Limb (tissue), 2 donors: ENCODE measurements around the gene BEAN1.
"Not testable (repeated sequence)": the region's sequence is repeated elsewhere in the genome, so short reads cannot be mapped to it uniquely, and the experiment has no call there.

Experiments
- DNase-seq, 2 donors: peaks; one replicate each; pipeline ENCODE4 v3.0.0-alpha.2; 2016; ENCODE audit errors: extremely low spot score in 2 of 2

The BEAN1 gene

DNA sequence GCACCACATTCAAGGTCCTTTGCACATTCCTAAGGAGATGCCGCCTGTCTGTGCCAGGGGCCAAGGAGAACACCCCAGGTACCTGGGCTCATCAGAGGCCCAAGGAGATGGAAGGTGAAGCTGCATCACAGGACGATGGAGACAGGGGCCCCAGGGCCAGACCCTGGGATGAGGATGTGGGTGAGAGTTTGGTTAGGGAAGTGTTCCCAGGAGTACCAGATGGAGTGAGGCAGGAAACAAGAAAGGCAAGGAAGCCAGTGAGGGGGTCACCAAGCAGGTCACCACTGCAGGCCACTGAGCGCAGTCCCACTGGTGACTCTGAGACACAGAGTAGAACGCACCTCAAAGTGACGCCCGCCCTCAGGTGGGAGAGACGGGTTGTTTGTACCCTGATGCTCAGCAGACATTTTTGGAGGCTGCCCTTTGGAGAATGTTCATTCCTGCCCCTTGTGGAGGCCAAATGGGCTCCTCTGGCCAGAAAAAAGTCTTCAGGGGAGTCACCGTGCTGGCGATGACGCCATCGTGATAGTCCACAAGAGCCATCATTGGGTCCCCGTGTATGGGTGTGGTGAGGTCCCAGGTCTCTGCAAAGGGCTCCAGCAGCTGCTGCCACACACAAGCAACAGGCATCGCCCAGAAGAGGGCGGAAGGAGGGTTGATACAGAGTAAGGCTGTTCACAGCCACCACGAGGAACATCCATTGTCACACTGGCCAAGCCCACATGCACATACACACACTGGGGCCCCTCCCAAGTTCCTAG lies 57.5 kb downstream of the BEAN1 start:
- no peak for DNase-seq

- DNase-seq = no peak
These were observed 58.3 kb downstream of the BEAN1 start for GRCh38 chr16:66485376-66485775.

- DNase-seq = no peak
These were observed 59.2 kb downstream of the BEAN1 start for GRCh38 chr16:66486199-66486772.

DNA sequence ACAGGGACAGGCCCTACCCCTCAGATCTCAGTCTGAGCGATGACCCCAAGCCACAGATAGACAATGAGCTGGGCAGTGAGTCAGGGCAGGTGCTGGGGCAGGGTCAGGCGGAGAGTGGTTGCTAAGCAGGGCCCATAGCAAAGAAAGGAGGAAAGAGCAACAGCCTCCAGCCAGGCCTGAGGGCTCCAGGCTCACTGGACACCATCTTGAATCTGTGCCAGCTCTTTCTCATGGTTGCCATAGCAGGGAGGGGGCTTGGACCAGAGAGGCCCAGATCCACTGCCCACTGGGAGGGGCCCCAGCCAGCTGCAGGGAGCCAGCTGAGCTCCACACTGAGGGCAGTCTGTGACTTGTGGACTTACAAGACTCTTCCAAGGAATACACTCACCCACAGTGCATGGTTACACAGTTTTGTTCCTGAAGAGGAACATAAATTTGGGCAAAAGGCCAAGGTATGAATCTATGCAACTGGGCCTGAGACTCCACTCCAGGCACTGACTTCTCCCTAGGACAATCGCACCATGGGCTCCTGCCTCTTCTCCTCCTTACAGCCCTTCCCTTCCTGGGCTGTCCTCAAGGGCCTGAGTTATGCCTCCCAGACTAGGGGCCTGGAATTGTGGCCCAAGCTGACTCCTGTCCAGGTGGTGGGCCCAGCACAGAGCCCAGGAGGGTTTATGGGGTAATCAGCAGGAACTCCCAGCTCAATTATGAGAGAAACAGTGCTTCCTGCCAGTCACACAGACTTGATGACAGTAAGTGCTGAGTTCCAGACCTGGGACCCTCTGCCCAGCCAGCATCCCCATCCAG lies 59.9 kb downstream of the BEAN1 start:
- peak; percentile 34 to 45 for DNase-seq

DNA sequence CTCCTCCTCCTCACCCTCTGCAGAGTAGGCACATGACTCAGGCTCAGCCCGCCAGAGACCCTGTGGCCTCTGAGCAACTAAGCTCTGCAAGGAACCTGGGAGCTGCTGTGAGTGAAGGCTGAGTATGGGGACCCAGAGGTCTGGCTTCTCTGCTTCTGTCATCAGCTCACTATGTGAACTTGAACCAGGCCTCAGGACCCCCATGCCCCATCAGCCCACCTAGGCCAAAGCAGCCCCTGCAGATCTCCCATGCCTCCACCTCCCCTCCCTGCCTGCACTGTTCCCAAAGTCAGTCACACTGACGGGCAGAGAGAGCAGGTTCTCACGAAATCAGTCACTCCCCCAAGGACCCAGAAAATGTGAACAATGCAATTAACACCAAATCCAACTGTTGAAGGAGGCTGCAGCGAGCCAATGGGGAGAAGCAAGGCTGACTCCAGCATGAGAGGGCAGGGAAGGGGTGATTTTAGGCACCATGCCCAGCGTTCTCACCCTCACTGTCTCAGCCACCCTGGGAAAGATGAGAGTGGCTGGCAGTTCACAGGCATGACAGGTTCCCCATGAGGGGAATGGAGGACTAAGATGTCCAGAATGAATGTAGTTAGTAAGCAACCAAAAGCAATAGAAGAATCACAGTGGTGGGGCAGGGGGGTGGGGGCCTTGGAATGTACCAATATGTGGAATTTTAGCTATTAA lies 60.6 kb downstream of the BEAN1 start:
- DNase-seq = no peak

DNA sequence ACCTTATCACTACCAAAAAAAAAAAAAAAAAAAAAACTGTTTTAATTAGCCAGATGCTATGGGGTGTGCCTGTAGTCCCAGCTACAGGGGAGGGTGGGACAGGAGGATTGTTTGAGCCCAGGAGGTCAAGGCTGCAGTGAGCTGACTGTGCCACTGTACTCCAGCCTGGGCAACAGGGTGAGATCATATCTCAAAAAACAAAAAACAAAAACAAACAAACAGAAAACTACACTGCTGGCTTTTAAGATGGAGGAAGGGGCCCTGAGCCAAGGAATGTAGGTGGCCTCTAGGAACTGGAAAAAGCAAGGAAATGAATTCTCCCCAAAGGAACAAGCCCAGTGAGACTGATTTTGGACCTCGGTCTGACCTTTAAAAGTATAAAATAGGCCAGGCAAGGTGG lies 61.4 kb downstream of the BEAN1 start:
- DNase-seq = no peak

DNA sequence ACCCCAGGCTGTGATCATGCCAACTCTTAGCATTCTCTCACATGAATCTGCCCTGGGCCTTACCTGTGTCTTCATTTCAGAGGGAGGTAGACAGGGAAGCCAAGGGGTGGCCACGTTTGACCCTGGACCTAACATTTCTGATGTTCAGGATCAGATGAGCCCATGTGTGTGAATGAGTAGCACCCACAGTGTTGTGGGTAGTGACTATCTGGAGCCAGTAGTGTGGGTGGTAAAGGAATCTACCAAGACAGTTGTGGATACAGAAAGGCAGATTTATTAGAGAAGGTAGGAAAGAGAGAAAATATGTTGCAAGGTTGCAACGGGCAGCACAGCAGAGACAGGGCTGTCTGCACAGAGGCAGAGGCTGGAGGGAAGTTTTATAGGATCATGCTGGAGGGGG lies 62.3 kb downstream of the BEAN1 start:
- no peak for DNase-seq

DNA sequence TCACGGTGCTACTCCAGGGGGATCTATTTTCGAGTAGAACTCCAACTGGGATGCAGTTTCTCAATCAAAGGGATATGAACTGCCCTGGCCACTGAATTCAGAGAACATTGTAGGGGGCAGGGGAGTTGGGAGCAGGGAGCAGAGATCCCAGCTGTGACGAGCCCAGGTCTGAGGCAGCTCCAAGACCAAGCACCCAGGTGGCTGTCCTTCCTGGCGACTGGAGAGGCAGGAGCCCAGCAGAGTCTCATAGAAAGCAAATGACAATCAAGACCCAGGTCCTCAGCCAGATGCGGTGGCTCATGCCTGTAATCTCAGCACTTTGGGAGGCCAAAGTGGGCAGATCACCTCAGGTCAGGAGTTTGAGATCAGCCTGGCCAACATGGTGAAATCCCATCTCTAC lies 62.7 kb downstream of the BEAN1 start:
- no peak for DNase-seq

DNA sequence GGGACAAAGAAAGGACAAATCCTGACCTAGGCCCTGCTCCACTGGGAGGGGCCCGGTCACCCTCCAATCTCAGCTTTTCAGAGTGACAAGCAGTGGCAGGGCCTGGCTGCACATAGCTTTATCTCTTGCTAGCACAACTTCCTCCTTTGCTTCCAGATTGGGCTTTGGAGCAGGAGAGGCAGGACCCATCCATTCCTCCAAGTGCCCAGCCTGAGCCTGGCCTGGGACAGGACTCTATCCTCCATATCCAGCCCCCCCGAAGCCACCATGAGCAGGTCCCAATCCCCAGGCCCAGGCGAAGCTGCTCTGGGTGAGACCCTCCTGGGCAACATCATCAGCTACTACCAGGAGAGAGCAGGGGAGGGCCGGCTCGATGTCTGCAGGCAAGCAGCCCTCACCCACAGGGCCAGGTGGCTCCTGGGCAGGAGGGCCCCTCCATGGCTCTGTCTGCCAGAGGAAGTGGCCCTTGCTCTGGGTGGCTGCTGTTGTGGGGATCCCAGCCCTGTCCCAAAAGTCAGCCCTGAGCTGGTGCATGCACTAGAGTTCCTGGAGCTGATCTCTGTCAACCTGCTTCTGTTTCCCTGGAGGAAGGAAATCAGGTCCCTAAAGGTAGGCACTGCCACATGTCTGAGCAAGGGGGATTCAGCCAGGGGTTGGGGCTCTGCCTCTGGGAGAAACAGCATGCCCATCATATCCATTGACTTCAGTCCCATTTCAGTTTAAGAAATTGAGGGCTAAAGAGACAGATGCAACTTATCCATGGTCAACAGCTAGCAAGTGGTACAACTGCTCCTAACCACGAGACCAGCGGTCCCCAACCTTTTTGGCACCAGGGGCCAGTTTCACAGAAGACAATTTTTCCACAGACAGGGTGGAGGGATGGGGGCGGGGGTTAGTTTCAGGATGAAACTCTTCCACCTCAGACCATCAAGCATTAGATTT lies 64.0 kb downstream of the BEAN1 start:
- no peak for DNase-seq

DNA sequence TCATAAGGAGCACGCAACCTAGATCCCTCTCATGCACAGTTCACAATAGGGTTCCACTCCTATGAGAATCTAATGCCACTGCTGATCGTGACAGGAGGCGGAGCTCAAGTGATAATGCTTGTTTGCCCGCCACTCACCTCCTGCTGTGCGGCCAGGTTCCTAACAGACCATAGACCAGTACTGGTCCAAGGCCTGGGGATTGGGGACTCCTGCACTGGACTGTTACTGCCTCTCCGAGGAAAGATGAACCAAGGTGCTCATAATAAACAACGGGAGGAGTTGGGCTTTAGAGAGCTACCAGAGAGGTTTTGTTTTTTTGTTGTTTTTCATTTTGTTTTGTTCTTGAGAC lies 64.6 kb downstream of the BEAN1 start:
- no peak for DNase-seq

GRCh38 chr16:66493490-66494401 lies 66.7 kb downstream of the BEAN1 start:
- no peak for DNase-seq

DNA sequence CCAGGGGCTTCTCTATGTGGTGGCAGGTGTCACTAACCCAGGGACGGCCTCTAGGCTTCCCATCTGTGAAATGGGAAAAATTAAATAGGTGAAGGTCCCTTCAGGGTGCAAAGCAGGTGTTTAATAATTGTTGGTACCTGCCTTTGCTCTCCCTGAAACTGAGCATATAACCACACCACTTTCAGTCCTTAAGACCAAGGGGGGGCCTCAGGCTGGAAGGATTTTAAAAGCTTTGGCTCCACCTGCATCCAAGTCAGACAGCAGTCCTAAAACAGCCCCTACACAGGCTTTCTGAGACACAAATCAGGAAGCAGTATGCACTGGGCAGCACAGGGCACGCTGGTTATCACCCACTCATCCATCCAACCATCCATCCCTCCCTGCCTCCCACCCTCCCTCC lies 67.8 kb downstream of the BEAN1 start:
- DNase-seq = no peak

- DNase-seq = no peak
These were observed 68.3 kb downstream of the BEAN1 start for GRCh38 chr16:66495440-66495839.

- not testable (repeated sequence) for DNase-seq
These were observed 69.1 kb downstream of the BEAN1 start for GRCh38 chr16:66496226-66496625.

DNA sequence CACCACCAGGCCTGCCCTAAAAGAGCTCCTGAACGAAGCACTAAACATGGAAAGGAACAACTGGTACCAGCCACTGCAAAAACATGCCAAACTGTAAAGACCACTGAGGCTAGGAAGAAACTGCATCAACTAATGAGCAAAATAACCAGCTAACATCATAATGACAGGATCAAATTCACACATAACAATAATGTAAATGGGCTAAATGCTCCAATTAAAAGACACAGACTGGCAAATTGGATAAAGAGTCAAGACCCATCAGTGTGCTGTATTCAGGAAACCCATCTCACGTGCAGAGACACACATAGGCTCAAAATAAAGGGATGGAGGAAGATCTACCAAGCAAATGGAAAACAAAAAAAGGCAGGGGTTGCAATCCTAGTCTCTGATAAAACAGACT lies 70.8 kb downstream of the BEAN1 start:
- not testable (repeated sequence) for DNase-seq

GRCh38 chr16:66501563-66501962 lies 74.5 kb downstream of the BEAN1 start:
- DNase-seq = not testable (repeated sequence)

DNA sequence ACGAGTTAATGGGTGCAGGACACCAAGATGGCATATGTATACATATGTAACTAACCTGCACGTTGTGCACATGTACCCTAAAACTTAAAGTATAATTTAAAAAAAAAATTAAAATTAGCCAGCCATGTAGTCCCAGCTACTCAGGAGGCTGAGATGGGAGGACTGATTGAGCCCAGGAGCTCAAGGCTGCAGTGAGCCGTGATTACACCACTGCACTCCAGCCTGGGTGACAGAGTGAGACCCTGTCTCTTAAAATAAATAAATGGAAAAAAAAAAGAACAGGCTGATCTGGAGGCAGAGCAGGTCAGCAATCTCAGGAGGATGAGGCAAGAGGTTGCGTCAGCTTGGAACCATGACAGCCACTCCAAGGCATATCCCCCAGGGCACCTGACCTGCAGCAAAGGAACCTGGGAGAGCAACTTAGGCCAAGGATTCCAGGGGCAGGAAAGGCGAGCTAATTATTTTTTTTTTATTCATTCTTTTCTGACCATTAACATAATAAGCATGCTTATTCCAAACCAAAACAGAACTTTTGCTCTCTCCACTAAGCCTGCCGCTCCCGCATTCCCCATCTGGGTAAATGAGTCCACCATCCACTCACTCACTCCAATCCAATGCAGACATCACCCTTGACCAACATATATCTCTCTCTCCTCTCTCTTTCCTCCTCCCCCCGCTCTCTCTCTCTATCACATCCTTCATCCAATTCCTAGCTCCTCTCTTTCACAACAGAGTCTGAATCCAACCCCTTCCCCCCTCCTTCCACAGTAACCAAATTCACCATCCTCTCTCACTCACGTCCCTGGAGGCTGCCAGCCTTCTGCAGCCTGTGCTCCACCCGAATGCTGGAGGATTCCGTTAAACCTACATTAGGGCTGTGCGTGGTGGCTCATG lies 75.2 kb downstream of the BEAN1 start:
- no peak for DNase-seq

DNA sequence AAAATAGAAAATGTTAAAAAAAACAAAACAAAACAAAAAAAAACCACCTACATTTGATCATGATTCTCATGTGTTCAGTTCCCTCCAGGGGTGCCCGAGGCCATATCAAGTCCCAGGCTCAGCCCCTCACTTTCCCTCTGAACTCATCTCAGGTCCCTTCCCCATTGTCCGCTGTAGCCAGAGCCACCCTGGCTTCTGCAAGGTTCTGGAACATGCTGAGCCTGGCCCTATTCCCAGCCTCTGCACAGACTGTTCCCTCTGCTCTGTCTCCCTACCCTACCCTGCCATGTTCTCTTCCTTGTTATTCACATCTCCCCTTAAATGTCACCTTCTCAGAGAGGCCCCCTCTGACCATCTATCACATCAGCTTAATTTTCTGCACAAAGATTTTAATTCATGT lies 75.9 kb downstream of the BEAN1 start:
- no peak for DNase-seq

DNA sequence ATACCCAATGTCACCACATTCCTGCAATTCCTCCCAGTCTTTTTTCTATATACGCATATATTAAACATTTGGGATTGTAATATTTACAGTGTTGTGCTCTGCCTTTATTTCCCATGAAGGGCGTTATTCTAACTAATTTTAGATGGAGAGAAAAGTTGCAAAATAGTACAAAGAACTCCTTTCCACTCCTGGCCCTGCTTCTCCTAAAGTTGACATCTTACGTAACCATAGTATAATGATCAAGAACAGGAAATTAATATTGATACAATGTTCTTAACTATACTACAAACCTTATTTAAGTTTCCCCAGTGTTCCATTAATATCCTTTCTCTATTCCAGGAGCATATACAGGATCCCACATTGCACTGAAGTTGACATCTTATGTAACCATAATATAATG lies 76.5 kb downstream of the BEAN1 start:
- DNase-seq = no peak
